Adrenal gland (tissue), 5 donors: Measurements from ENCODE around the gene DCC.

Experiments used
- POLR2A ChIP-seq, 2 donors: fragments of 450-650 bp; IDR thresholded peaks; one replicate each; pipeline ENCODE4 v1.6.1; 2017; ENCODE audit warnings: antibody characterized with exemption in 2 of 2, mild to moderate bottlenecking in 2 of 2, moderate library complexity in 1 of 2
- TF ChIP-seq, protein P1 (sequence below), 6 experiments: fragments of 450-650 bp in 4 of 6; fragments of 200-600 bp in 2 of 6; sonication (generic) in 1 of 6; IDR thresholded peaks; 1 replicate in 5 of 6; 2 replicates in 1 of 6; pipeline versions ENCODE4 v1.5.1 to v1.8.0; 2016 to 2021; ENCODE audit warnings: antibody characterized with exemption in 6 of 6, mild to moderate bottlenecking in 2 of 6, moderate library complexity in 1 of 6
- donor health status: DM: no; HTN: no; CAD: no.

DNA sequence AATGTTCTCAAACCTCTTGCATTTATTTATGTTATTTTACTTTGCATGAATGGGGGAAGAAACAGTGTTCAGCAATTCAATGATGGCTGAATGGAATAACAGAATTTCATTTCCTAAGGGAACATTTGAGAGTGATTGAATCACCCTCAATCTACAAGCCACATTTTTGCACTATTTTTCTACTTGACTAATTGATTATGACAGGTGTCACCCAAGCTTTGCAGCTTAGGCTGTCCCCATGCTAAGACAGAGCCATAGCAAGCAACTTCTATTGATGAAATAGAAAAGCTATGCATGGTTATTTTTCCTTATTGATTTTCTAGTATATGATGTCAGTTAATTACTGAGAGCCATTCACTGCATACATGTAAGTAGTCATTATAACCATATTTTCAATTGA, 795.7 kb downstream of the DCC start:
- TF ChIP-seq, protein P1, sequence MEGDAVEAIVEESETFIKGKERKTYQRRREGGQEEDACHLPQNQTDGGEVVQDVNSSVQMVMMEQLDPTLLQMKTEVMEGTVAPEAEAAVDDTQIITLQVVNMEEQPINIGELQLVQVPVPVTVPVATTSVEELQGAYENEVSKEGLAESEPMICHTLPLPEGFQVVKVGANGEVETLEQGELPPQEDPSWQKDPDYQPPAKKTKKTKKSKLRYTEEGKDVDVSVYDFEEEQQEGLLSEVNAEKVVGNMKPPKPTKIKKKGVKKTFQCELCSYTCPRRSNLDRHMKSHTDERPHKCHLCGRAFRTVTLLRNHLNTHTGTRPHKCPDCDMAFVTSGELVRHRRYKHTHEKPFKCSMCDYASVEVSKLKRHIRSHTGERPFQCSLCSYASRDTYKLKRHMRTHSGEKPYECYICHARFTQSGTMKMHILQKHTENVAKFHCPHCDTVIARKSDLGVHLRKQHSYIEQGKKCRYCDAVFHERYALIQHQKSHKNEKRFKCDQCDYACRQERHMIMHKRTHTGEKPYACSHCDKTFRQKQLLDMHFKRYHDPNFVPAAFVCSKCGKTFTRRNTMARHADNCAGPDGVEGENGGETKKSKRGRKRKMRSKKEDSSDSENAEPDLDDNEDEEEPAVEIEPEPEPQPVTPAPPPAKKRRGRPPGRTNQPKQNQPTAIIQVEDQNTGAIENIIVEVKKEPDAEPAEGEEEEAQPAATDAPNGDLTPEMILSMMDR (IDR thresholded peaks at IDR 0.05): no peak
- no peak for TF ChIP-seq POLR2A (IDR thresholded peaks at IDR 0.05)
